ENCODE results near the gene MON1A. TPM values are rescaled to one million over a fixed set of nuclear protein-coding genes. Genes with fewer than 3 reads are reported as not detected.

MON1A gene
- total RNA-seq, 4 donors from 2014 or later = 6.7 to 9.4 (median 7.1) TPM

DNA sequence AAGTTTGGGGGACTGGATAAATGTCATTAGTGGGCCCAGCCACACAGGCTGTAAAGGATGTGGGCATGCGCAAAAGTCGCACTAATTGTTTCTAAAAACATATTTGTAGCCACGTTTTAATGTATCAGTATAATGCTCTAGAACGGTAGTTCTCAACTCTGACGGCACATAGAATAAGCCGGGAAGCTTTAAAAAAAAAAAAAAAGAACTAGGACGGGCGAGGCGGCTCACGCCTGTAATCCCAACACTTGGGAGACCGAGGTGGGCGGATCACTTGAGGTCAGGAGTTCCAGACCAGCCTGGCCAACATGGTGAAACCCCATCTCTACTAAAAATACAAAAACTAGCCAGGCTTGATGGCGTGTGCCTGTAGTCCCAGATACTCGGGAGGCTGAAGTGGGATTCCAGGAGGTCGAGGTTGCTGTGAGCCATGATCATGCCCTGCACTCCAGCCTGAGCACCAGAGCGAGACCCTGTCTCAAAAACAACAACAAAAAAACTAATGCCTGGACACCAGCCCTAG is 618 bp upstream of the MON1A start:
- TF ChIP-seq, protein P1, sequence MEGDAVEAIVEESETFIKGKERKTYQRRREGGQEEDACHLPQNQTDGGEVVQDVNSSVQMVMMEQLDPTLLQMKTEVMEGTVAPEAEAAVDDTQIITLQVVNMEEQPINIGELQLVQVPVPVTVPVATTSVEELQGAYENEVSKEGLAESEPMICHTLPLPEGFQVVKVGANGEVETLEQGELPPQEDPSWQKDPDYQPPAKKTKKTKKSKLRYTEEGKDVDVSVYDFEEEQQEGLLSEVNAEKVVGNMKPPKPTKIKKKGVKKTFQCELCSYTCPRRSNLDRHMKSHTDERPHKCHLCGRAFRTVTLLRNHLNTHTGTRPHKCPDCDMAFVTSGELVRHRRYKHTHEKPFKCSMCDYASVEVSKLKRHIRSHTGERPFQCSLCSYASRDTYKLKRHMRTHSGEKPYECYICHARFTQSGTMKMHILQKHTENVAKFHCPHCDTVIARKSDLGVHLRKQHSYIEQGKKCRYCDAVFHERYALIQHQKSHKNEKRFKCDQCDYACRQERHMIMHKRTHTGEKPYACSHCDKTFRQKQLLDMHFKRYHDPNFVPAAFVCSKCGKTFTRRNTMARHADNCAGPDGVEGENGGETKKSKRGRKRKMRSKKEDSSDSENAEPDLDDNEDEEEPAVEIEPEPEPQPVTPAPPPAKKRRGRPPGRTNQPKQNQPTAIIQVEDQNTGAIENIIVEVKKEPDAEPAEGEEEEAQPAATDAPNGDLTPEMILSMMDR (IDR thresholded peaks at IDR 0.05; ENCODE audit: low read depth) = no peak

DNA sequence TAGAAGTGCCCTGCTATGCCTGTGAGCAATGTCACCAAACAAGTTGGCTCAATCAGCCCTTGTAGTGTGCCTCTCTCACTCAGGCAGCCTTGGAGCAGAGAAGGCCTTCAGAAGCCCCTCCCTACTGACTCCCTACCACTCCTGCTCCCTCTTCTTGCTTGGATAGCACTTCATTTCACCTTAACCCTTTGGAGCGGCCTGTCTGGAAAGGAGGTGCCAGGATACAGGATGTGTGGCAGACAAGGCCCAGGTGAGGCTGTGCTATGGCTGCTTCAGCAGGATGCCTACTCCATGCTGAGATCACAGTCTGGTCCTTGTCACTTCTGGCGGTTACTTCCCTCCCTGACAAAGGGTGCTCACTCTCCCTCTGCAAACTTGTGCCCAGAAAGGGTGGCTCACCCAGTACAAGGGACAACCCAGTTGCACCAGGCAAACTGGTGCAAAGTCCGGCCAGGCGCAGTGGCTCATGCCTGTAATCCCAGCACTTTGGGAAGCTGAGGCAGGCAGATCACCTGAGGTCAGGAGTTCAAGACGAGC is 1.1 kb downstream of the MON1A start:
- TF ChIP-seq, protein P1 (IDR thresholded peaks at IDR 0.05; ENCODE audit: low read depth) = no peak

DNA sequence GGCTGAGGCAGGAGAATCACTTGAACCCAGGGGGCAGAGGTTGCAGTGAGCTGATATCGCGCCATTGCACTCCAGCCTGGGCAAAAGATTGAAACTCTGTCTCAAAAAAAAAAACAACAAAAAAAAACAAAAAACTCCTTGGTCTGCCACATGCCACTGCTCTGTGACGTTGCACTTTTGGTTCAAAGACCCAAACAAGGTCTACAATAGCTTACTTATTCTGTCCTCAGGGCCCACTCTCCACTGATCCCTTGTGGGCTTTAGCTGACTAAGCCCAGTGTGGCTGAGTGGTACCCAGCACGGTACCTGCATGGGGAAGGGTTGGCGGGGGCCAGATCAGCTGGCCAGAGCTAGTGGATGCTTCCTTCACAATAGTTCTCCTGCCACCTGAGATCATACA is 1.8 kb downstream of the MON1A start:
- TF ChIP-seq, protein P1 (IDR thresholded peaks at IDR 0.05; ENCODE audit: low read depth) = no peak

DNA sequence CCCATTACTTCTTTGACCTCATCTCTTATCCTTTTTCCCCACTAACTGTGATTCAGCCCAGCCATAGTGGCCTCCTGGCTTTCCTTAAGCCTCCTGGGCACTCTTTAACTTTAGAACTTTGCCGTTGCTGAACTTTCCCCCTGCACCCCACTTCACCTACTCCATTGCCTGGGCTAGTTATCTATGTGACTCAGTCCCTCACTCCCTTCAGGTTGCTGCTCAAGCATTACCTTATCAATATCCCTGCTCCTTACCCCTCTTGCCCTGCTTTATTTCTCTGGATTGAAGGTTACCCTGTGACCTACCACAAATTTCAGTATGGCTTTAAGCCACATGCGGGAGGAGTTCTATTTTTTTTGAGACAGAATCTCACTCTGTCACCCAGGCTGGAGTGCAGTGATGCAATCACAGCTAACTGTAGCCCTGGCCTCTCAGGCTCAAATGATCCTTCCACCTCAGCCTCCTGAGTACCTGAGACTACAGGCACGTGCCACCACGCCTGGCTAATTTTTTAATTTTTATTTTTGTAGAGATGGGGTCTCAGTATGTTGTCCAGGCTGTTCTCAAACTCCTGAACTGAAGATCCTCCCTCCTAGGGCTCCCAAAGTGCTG is 3.4 kb downstream of the MON1A start:
- TF ChIP-seq, protein P1 (IDR thresholded peaks at IDR 0.05; ENCODE audit: low read depth) = no peak

DNA sequence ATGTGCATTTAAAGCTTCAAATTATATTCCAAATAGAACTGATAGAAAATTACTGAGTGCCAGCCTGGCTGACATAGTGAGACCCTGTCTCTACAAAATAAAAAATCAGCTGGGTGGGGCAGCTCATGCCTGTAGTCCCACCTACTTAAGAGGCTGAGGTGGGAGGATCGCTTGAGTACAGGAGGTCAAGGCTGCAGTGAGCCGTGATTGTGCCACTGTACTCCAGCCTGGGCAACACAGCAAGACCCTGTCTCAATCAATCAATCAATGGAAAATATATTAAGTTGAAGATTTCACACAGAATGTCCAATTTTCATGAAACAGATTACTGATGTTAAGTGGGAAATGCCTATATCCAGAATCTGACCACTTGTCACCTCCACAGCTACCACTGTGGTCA is 4.1 kb downstream of the MON1A start:
- TF ChIP-seq, protein P1 (IDR thresholded peaks at IDR 0.05; ENCODE audit: low read depth) = no peak

DNA sequence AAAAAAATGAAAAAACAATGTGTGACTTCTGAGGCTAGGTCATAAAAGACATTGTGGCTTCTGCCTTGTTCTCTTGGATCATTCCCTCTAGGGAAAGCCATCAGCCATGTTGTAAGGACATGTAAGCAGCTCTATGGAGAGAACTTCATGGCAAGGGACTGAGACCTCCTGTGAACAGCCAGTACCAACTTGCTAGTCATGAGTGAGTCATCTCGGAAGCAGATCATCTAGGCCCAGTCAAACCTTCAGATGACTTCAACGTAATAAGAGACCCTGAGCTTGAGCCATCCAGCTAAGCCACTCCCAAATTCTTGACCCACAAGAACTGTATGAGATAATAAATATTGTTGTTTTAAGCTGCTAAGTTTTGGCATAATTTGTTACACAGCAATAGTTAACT is 4.9 kb downstream of the MON1A start:
- TF ChIP-seq, protein P1 (IDR thresholded peaks at IDR 0.05; ENCODE audit: low read depth) = no peak

DNA sequence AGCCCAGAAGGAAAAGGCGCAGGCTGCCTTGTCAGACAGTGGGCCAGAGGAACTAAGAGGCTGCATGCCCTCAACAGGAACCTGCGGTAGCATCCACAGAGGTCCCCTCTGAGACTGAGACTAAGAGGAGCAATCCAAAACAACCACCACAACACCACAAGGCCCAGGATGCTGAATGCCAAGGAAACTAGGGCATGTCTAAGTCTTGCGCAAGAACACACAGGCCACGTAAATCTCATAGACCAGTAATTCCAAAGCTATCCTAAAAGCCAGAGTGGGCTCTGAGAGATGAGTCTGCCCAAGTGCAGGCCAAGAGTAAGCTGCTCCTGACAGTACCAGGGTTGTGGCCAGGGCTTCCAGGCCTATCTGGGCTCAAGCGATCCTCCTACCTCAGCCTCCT is 12.9 kb downstream of the MON1A start:
- TF ChIP-seq, protein P1 (IDR thresholded peaks at IDR 0.05; ENCODE audit: low read depth) = no peak

Data from subcutaneous adipose tissue (tissue), 4 donors.